Naive thymus-derived CD4-positive, alpha-beta T cell (primary cell): Measurements from ENCODE around the gene JPH2. TPM values are rescaled to one million over a fixed set of nuclear protein-coding genes. Genes with fewer than 3 reads are reported as not detected.

Experiments used
- ATAC-seq: fragments of 150-1000 bp; cut with Tn5 transposase; 2 replicates; pipeline ENCODE4 v1.10.0; 2021; ENCODE audit warnings: mild to moderate bottlenecking, moderate library complexity
- CTCF ChIA-PET: fragments of 350-600 bp; sonication (Branson Sonifier 250); formaldehyde crosslinking; loops from one replicate; lab custom pipeline; 2021; ENCODE audit warnings: antibody characterized with exemption; lab: Charles Lee
- POLR2A ChIA-PET: fragments of 350-600 bp; sonication (Branson Sonifier 250); formaldehyde crosslinking; loops from one replicate; lab custom pipeline; 2021; ENCODE audit warnings: antibody characterized with exemption, inconsistent platforms; lab: Charles Lee
- DNase-seq, 9 donors: peaks; one replicate each; pipeline versions ENCODE4 v3.0.0 to v3.0.0-alpha.2; 2020 to 2022; ENCODE audit warnings: mixed read lengths in 1 of 9
- H3K27ac ChIP-seq: one replicate; pipeline ENCODE4 v1.7.0; 2013; ENCODE audit warnings: mild to moderate bottlenecking, low read depth, low read length, moderate library complexity
- H3K27me3 ChIP-seq, 2 donors: one replicate each; pipeline ENCODE4 v1.7.0; 2013; ENCODE audit warnings: low read length in 2 of 2, mild to moderate bottlenecking in 2 of 2, moderate library complexity in 2 of 2; ENCODE audit not compliant: control insufficient read depth in 2 of 2, insufficient read depth in 2 of 2
- H3K36me3 ChIP-seq, 3 experiments: 1 replicate in 2 of 3; 2 replicates in 1 of 3; pipeline ENCODE4 v1.7.0; 2013; ENCODE audit warnings: low read length in 3 of 3, mild to moderate bottlenecking in 3 of 3, moderate library complexity in 1 of 3; ENCODE audit not compliant: insufficient read depth in 3 of 3, control insufficient read depth in 2 of 3
- H3K4me1 ChIP-seq, 2 donors: one replicate each; pipeline ENCODE4 v1.7.0; 2013; ENCODE audit warnings: low read length in 2 of 2, mild to moderate bottlenecking in 2 of 2, moderate library complexity in 1 of 2; ENCODE audit not compliant: control insufficient read depth in 2 of 2, insufficient read depth in 2 of 2
- H3K4me3 ChIP-seq: 2 replicates; pipeline ENCODE4 v1.7.0; 2013; ENCODE audit warnings: mild to moderate bottlenecking, low read length
- H3K9me3 ChIP-seq, 3 experiments: 1 replicate in 2 of 3; 2 replicates in 1 of 3; pipeline ENCODE4 v1.7.0; 2013; ENCODE audit warnings: low read length in 3 of 3; ENCODE audit not compliant: control insufficient read depth in 2 of 3
- H3K27ac Mint-ChIP-seq, 9 donors: one replicate each; pipeline ENCODE4 v1.8.0; 2020 to 2022; ENCODE audit warnings: mixed read lengths in 9 of 9, mild to moderate bottlenecking in 8 of 9, moderate library complexity in 5 of 9, inconsistent platforms in 2 of 9
- H3K27me3 Mint-ChIP-seq, 5 donors: one replicate each; pipeline ENCODE4 v1.8.0; 2021 to 2022; ENCODE audit warnings: mixed read lengths in 5 of 5, mild to moderate bottlenecking in 1 of 5
- H3K36me3 Mint-ChIP-seq, 5 donors: one replicate each; pipeline ENCODE4 v1.8.0; 2020 to 2022; ENCODE audit warnings: mixed read lengths in 5 of 5, mild to moderate bottlenecking in 3 of 5, inconsistent platforms in 1 of 5
- H3K4me1 Mint-ChIP-seq, 7 donors: one replicate each; pipeline ENCODE4 v1.8.0; 2020 to 2022; ENCODE audit warnings: mixed read lengths in 7 of 7, mild to moderate bottlenecking in 3 of 7, inconsistent platforms in 1 of 7
- H3K4me3 Mint-ChIP-seq, 10 donors: one replicate each; pipeline ENCODE4 v1.8.0; 2020 to 2022; ENCODE audit warnings: mild to moderate bottlenecking in 10 of 10, mixed read lengths in 10 of 10, moderate library complexity in 6 of 10, inconsistent platforms in 2 of 10
- H3K9me3 Mint-ChIP-seq, 11 donors: one replicate each; pipeline ENCODE4 v1.8.0; 2020 to 2022; ENCODE audit warnings: mixed read lengths in 11 of 11, mild to moderate bottlenecking in 4 of 11, inconsistent platforms in 1 of 11, moderate library complexity in 1 of 11
- intact Hi-C, 2 donors: fragments of 100-400 bp; cut with micrococcal nuclease; formaldehyde crosslinking; loops; one replicate each; pipeline ENCODE4 v1.15.1; 2023
- polyA plus RNA-seq, 2 donors: library from polyadenylated mRNA; unstranded; fragments of 300-500 nt; fragmentation: Illumina TruSeq; gene quantifications; one replicate each; pipeline ENCODE4 v1.2.3, GENCODE V29; 2021
- total RNA-seq, 6 experiments: library from RNA in 5 of 6; stranded (reverse) in 5 of 6; gene quantifications; 1 replicate in 5 of 6; 2 replicates in 1 of 6; pipeline ENCODE4 v1.2.3 and lab custom pipeline; 2021 to 2026

Gene JPH2
- total and polyA plus RNA-seq, 7 experiments from 2014 or later: 0.07 to 0.17 TPM; not detected in 5

- ATAC-seq: no peak
- intact Hi-C loops: no loop called here
- H3K4me3 Mint-ChIP-seq: peak overlapping the region in 5 of 10 donors; percentile 8 to 82 (median 34)
- peaks cover 27 to 29% of the 10 kb centered on the region in 2 donors for H3K4me1 ChIP-seq
- H3K4me1 Mint-ChIP-seq: peaks cover 32 to 68% (median 52%) of the 10 kb centered on the region in 7 donors
- ChIA-PET CTCF (interaction anchor here (10.2 kb wide), 1 partner anchor 89 kb away, joined by 365 read pairs; the partner anchor contains the start of gene FITM2), POLR2A (interaction anchor here (0.8 to 1.2 kb wide), 2 partner anchors 12 to 89 kb away, joined by 3 read pairs; partner anchors contain the start of gene FITM2)
- no peaks in the 10 kb centered on the region for H3K27me3 ChIP-seq
- H3K9me3 ChIP-seq: no peaks in the 10 kb centered on the region
- H3K36me3 ChIP-seq: no peaks in the 10 kb centered on the region
- H3K9me3 Mint-ChIP-seq: peaks cover 0 to 1% (median 0%) of the 10 kb centered on the region in 11 donors
- H3K27ac Mint-ChIP-seq: peak overlapping the region in 8 of 9 donors; percentile 88 to 99 (median 94)
- peak overlapping the region; percentile 75 for H3K27ac ChIP-seq
- H3K36me3 Mint-ChIP-seq: peaks cover 0 to 5% (median 0%) of the 10 kb centered on the region in 5 donors
- no peaks in the 10 kb centered on the region for H3K27me3 Mint-ChIP-seq
- H3K4me3 ChIP-seq: no peak overlapping the region
- DNase-seq: no peak
Observed at GRCh38 chr20:44221368-44221954, 34.5 kb upstream of the JPH2 start.

GRCh38 chr20:44219791-44220190 lies 32.8 kb upstream of the JPH2 start:
- Histone ChIP-seq H3K27me3 (no peaks in the 10 kb centered on the region), H3K9me3 (no peaks in the 10 kb centered on the region), H3K36me3 (no peaks in the 10 kb centered on the region), H3K4me1 (peaks cover 29 to 32% of the 10 kb centered on the region in 2 donors), H3K27ac (peak overlapping the region; percentile 75), H3K4me3 (no peak overlapping the region)
- H3K36me3 Mint-ChIP-seq: peaks cover 0 to 12% (median 6%) of the 10 kb centered on the region in 5 donors
- H3K9me3 Mint-ChIP-seq: peaks cover 0 to 1% (median 0%) of the 10 kb centered on the region in 11 donors
- H3K27ac Mint-ChIP-seq: peak overlapping the region; percentile 81 to 99 (median 94)
- DNase-seq (no peak), ATAC-seq (no peak)
- H3K4me1 Mint-ChIP-seq: peaks cover 40 to 83% (median 67%) of the 10 kb centered on the region in 7 donors
- peak overlapping the region; percentile 76 to 90 (median 86) for H3K4me3 Mint-ChIP-seq
- CTCF ChIA-PET: interaction anchor here (1.0 to 10.2 kb wide), 3 partner anchors 15 to 154 kb away, joined by 3 to 365 read pairs (median 4); partner anchors contain the start of gene FITM2
- POLR2A ChIA-PET: interaction anchor here (1.5 to 8.5 kb wide), 4 partner anchors 10 to 379 kb away, joined by 3 to 165 read pairs (median 8); partner anchors contain the start of genes FITM2 and OSER1
- no peaks in the 10 kb centered on the region for H3K27me3 Mint-ChIP-seq
- intact Hi-C loops: loop anchor here in 1 of 2 donors (5.0 kb wide), 2 partner anchors 53 to 258 kb away; partner anchors contain the start of gene TTPAL

- peak overlapping the region; percentile 57 for H3K4me3 ChIP-seq
- ATAC-seq (peak; percentile 47), DNase-seq (peak in 7 of 9 donors; percentile 27 to 46 (median 34))
- peak overlapping the region; percentile 75 for H3K27ac ChIP-seq
- intact Hi-C loops: loop anchor here in 1 of 2 donors (5.0 kb wide), 2 partner anchors 53 to 258 kb away; partner anchors contain the start of gene TTPAL
- Mint-ChIP-seq H3K4me1 (peaks cover 40 to 83% (median 64%) of the 10 kb centered on the region in 7 donors), H3K27me3 (no peaks in the 10 kb centered on the region), H3K36me3 (peaks cover 0 to 12% (median 6%) of the 10 kb centered on the region in 5 donors), H3K4me3 (peak overlapping the region; percentile 76 to 90 (median 86)), H3K9me3 (peaks cover 0 to 1% (median 0%) of the 10 kb centered on the region in 11 donors), H3K27ac (peak overlapping the region; percentile 81 to 99 (median 94))
- POLR2A ChIA-PET: interaction anchor here (0.7 to 8.5 kb wide), 9 partner anchors 9 to 486 kb away, joined by 3 to 165 read pairs (median 5); partner anchors contain the start of genes FITM2, OSER1 and TTPAL
- no peaks in the 10 kb centered on the region for H3K27me3 ChIP-seq
- H3K36me3 ChIP-seq: no peaks in the 10 kb centered on the region
- no peaks in the 10 kb centered on the region for H3K9me3 ChIP-seq
- CTCF ChIA-PET: interaction anchor here (0.5 to 10.2 kb wide), 15 partner anchors 14 to 391 kb away, joined by 3 to 365 read pairs (median 5); partner anchors contain the start of genes FITM2 and TTPAL
- peaks cover 29 to 32% of the 10 kb centered on the region in 2 donors for H3K4me1 ChIP-seq
Observed at GRCh38 chr20:44219170-44219730, 32.3 kb upstream of the JPH2 start.

- Mint-ChIP-seq H3K27ac (peak overlapping the region; percentile 81 to 99 (median 94)), H3K9me3 (peaks cover 0 to 1% (median 0%) of the 10 kb centered on the region in 11 donors), H3K36me3 (peaks cover 0 to 12% (median 6%) of the 10 kb centered on the region in 5 donors), H3K27me3 (no peaks in the 10 kb centered on the region), H3K4me3 (peak overlapping the region; percentile 76 to 90 (median 86)), H3K4me1 (peaks cover 40 to 87% (median 69%) of the 10 kb centered on the region in 7 donors)
- DNase-seq (peak in 7 of 9 donors; percentile 59 to 75 (median 72)), ATAC-seq (peak; percentile 68)
- Histone ChIP-seq H3K4me3 (peak overlapping the region; percentile 57), H3K36me3 (no peaks in the 10 kb centered on the region), H3K9me3 (no peaks in the 10 kb centered on the region), H3K27me3 (no peaks in the 10 kb centered on the region), H3K4me1 (peaks cover 29 to 32% of the 10 kb centered on the region in 2 donors), H3K27ac (peak overlapping the region; percentile 75)
- intact Hi-C loops: loop anchor here (1.0 to 5.0 kb wide), 3 partner anchors 8 to 259 kb away; partner anchors contain the start of genes OSER1 (in 1 of the 2) and TTPAL (in 1 of the 2)
- POLR2A ChIA-PET: interaction anchor here (0.7 to 8.5 kb wide), 10 partner anchors 8 to 485 kb away, joined by 3 to 165 read pairs (median 4); partner anchors contain the start of genes FITM2, OSER1 and TTPAL
- CTCF ChIA-PET: interaction anchor here (0.5 to 10.2 kb wide), 20 partner anchors 11 to 877 kb away, joined by 3 to 365 read pairs (median 5); partner anchors contain the start of genes FITM2 and TTPAL
Observed at GRCh38 chr20:44218446-44218845, 31.5 kb upstream of the JPH2 start.

- H3K9me3 ChIP-seq: no peaks in the 10 kb centered on the region
- POLR2A ChIA-PET: interaction anchor here (1.0 to 8.5 kb wide), 9 partner anchors 7 to 427 kb away, joined by 4 to 165 read pairs (median 5); partner anchors contain the start of genes FITM2, OSER1 and TTPAL
- H3K36me3 Mint-ChIP-seq: peaks cover 0 to 12% (median 6%) of the 10 kb centered on the region in 5 donors
- H3K36me3 ChIP-seq: no peaks in the 10 kb centered on the region
- H3K4me3 ChIP-seq: peak overlapping the region; percentile 57
- CTCF ChIA-PET: interaction anchor here (0.5 to 10.2 kb wide), 37 partner anchors 10 to 878 kb away, joined by 3 to 365 read pairs (median 4); partner anchors contain the start of genes FITM2 and TTPAL
- intact Hi-C loops: loop anchor here (1.0 to 5.0 kb wide), 10 partner anchors 7 to 517 kb away; partner anchors contain the start of genes FITM2 (in 2 of the 2), OSER1 (in 1 of the 2) and TTPAL (in 1 of the 2)
- H3K4me1 Mint-ChIP-seq: peaks cover 40 to 85% (median 72%) of the 10 kb centered on the region in 7 donors
- H3K4me3 Mint-ChIP-seq: peak overlapping the region; percentile 76 to 90 (median 86)
- H3K4me1 ChIP-seq: peaks cover 29 to 33% of the 10 kb centered on the region in 2 donors
- DNase-seq (peak; percentile 41 to 80 (median 68)), ATAC-seq (peak; percentile 68)
- H3K27ac ChIP-seq: peak overlapping the region; percentile 75
- no peaks in the 10 kb centered on the region for H3K27me3 ChIP-seq
- H3K9me3 Mint-ChIP-seq: peaks cover 0 to 1% (median 0%) of the 10 kb centered on the region in 11 donors
- peak overlapping the region; percentile 81 to 99 (median 94) for H3K27ac Mint-ChIP-seq
- H3K27me3 Mint-ChIP-seq: no peaks in the 10 kb centered on the region
Observed at GRCh38 chr20:44217342-44218092, 30.5 kb upstream of the JPH2 start.
